ENCODE data around the gene RIT1.
A peak's percentile ranks its signal among the peaks of the same experiment; 100 is the strongest.

RIT1 gene

GRCh38 chr1:155859881-155860871, 51.0 kb downstream of the RIT1 start:
- WGBS, 2 experiments = 87% methylated on average over 34 to 35 of the region's 35 CpGs
- Histone ChIP-seq H3K4me1 (ENCODE audit: control insufficient read depth, insufficient read depth, low read length) (peaks cover 6% of the 10 kb centered on the region), H3K4me3 (ENCODE audit: insufficient read depth, low read depth, low read length) (no peak overlapping the region), H3K36me3 (ENCODE audit: control insufficient read depth, insufficient read depth, low read length) (no peaks in the 10 kb centered on the region), H3K27me3 (ENCODE audit: control insufficient read depth, insufficient read depth, low read length, poor library complexity, severe bottlenecking) (peaks cover 19% of the 10 kb centered on the region), H3K9me3 (ENCODE audit: control insufficient read depth, low read length) (no peaks in the 10 kb centered on the region), H3K27ac (ENCODE audit: insufficient read depth, low read depth, low read length, poor library complexity, severe bottlenecking) (no peak overlapping the region)

GRCh38 chr1:155859234-155859829, 51.8 kb downstream of the RIT1 start, which contains the start of gene SYT11:
Gene SYT11 (plus strand): TSS chr1:155859567. CDS start chr1:155859762, 195 bp downstream.
- Histone ChIP-seq H3K27me3 (ENCODE audit: control insufficient read depth, insufficient read depth, low read length, poor library complexity, severe bottlenecking) (peaks cover 19% of the 10 kb centered on the region), H3K27ac (ENCODE audit: insufficient read depth, low read depth, low read length, poor library complexity, severe bottlenecking) (no peak within 1 kb of the TSS)

GRCh38 chr1:155858800-155859233, 52.3 kb downstream of the RIT1 start:
- Histone ChIP-seq H3K4me1 (ENCODE audit: control insufficient read depth, insufficient read depth, low read length) (peaks cover 6% of the 10 kb centered on the region), H3K9me3 (ENCODE audit: control insufficient read depth, low read length) (no peaks in the 10 kb centered on the region), H3K27ac (ENCODE audit: insufficient read depth, low read depth, low read length, poor library complexity, severe bottlenecking) (no peak overlapping the region), H3K4me3 (ENCODE audit: insufficient read depth, low read depth, low read length) (peak overlapping the region; percentile 37), H3K27me3 (ENCODE audit: control insufficient read depth, insufficient read depth, low read length, poor library complexity, severe bottlenecking) (peaks cover 19% of the 10 kb centered on the region), H3K36me3 (ENCODE audit: control insufficient read depth, insufficient read depth, low read length) (peaks cover 3% of the 10 kb centered on the region)
- 83 to 85% methylated on average over 12 of the region's 12 CpGs for WGBS, 2 experiments

More at GRCh38 chr1:155859234-155859829, 51.8 kb downstream of the RIT1 start, which contains the start of gene SYT11:
- no peaks in the 10 kb centered on the region for H3K9me3 ChIP-seq (ENCODE audit: control insufficient read depth, low read length)
- H3K4me3 ChIP-seq (ENCODE audit: insufficient read depth, low read depth, low read length) = peak within 1 kb of the TSS; percentile 37
- peaks cover 1% of the 10 kb centered on the region for H3K36me3 ChIP-seq (ENCODE audit: control insufficient read depth, insufficient read depth, low read length)
- 13 to 15% methylated on average over 33 of the region's 33 CpGs for WGBS, 2 experiments
- peaks cover 6% of the 10 kb centered on the region for H3K4me1 ChIP-seq (ENCODE audit: control insufficient read depth, insufficient read depth, low read length)

GRCh38 chr1:155856975-155857930, 53.9 kb downstream of the RIT1 start, which contains the start of gene GON4L:
Gene GON4L (minus strand): TSS chr1:155857214. CDS start chr1:155853780, 3,434 bp downstream.
- H3K36me3 ChIP-seq (ENCODE audit: control insufficient read depth, insufficient read depth, low read length) = peaks cover 15% of the 10 kb centered on the region
- no peak within 1 kb of the TSS for H3K27ac ChIP-seq (ENCODE audit: insufficient read depth, low read depth, low read length, poor library complexity, severe bottlenecking)
- H3K4me1 ChIP-seq (ENCODE audit: control insufficient read depth, insufficient read depth, low read length) = peaks cover 6% of the 10 kb centered on the region
- peak within 1 kb of the TSS; percentile 64 for H3K4me3 ChIP-seq (ENCODE audit: insufficient read depth, low read depth, low read length)
- H3K27me3 ChIP-seq (ENCODE audit: control insufficient read depth, insufficient read depth, low read length, poor library complexity, severe bottlenecking) = peaks cover 12% of the 10 kb centered on the region
- no peaks in the 10 kb centered on the region for H3K9me3 ChIP-seq (ENCODE audit: control insufficient read depth, low read length)
- WGBS, 2 experiments = 36 to 38% methylated on average over 46 of the region's 46 CpGs

GRCh38 chr1:155856257-155856974, 54.7 kb downstream of the RIT1 start:
- Histone ChIP-seq H3K27ac (ENCODE audit: insufficient read depth, low read depth, low read length, poor library complexity, severe bottlenecking) (no peak overlapping the region), H3K27me3 (ENCODE audit: control insufficient read depth, insufficient read depth, low read length, poor library complexity, severe bottlenecking) (peaks cover 7% of the 10 kb centered on the region), H3K4me3 (ENCODE audit: insufficient read depth, low read depth, low read length) (peak overlapping the region; percentile 64), H3K4me1 (ENCODE audit: control insufficient read depth, insufficient read depth, low read length) (peaks cover 6% of the 10 kb centered on the region), H3K9me3 (ENCODE audit: control insufficient read depth, low read length) (no peaks in the 10 kb centered on the region), H3K36me3 (ENCODE audit: control insufficient read depth, insufficient read depth, low read length) (peaks cover 23% of the 10 kb centered on the region)
- 56 to 58% methylated on average over 20 of the region's 20 CpGs for WGBS, 2 experiments

- H3K9me3 ChIP-seq (ENCODE audit: control insufficient read depth, low read length) = no peaks in the 10 kb centered on the region
- no peaks in the 10 kb centered on the region for H3K4me1 ChIP-seq (ENCODE audit: control insufficient read depth, insufficient read depth, low read length)
- no peak overlapping the region for H3K4me3 ChIP-seq (ENCODE audit: insufficient read depth, low read depth, low read length)
- 95 to 96% methylated on average over 3 of the region's 3 CpGs for WGBS, 2 experiments
- H3K36me3 ChIP-seq (ENCODE audit: control insufficient read depth, insufficient read depth, low read length) = peaks cover 42% of the 10 kb centered on the region
- no peaks in the 10 kb centered on the region for H3K27me3 ChIP-seq (ENCODE audit: control insufficient read depth, insufficient read depth, low read length, poor library complexity, severe bottlenecking)
- H3K27ac ChIP-seq (ENCODE audit: insufficient read depth, low read depth, low read length, poor library complexity, severe bottlenecking) = no peak overlapping the region
Observed at GRCh38 chr1:155850345-155850744, 60.8 kb downstream of the RIT1 start.

- Histone ChIP-seq H3K27me3 (ENCODE audit: control insufficient read depth, insufficient read depth, low read length, poor library complexity, severe bottlenecking) (no peaks in the 10 kb centered on the region), H3K36me3 (ENCODE audit: control insufficient read depth, insufficient read depth, low read length) (peaks cover 42% of the 10 kb centered on the region), H3K9me3 (ENCODE audit: control insufficient read depth, low read length) (no peaks in the 10 kb centered on the region), H3K4me1 (ENCODE audit: control insufficient read depth, insufficient read depth, low read length) (no peaks in the 10 kb centered on the region), H3K27ac (ENCODE audit: insufficient read depth, low read depth, low read length, poor library complexity, severe bottlenecking) (no peak overlapping the region), H3K4me3 (ENCODE audit: insufficient read depth, low read depth, low read length) (no peak overlapping the region)
- WGBS, 2 experiments = 67 to 100% methylated on average over 1 of the region's 1 CpG
Observed at GRCh38 chr1:155847823-155848529, 63.2 kb downstream of the RIT1 start.

Measured in ectodermal cell (in vitro differentiated cells).